MV-4-11 (cell line): ENCODE measurements around the gene KCNQ1.

Experiments used
- DNase-seq: peaks from one replicate; lab custom pipeline; 2025; lab: John Stamatoyannopoulos, UW

The KCNQ1 gene

DNA sequence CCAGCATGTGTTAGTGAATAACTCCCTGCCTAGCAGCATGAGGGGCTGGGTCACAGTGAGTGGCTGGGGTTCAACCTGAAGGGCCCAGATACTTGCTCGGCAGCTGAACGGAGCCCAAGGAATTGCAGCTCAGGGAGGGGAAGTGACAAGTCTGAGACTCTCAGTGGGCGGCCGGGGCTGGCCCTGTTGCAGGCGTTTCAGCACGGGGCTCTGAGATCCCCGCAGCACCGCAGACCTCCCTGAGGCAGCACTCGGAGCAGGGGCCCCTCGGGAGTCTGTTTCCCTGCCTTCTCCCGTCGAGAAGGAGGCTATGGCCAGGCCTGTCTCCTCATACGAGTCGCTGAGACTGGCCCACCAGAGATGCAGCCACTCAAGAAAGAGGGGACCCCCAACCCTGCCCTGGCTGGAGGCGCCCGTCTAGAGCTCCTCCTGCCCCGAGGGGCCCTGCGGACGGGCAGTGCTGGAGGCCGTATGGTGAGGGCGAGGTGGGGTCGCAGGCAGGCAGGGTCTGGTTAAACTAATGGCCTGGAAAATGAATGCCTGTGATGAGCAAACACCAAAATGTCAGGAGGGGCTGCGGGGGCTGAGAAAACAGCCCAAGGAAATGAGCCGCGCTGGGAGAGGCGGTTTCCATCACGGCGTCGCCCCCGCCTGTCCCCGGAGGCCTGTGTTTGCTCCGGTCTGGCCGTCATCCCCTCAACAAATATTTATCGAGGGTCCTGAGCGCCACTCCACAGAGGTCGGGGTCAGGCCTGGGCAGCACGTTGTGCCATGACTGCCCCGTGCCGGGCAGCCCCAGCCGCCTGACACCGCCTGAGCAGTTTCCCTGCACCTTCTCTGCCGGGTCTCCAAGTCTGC, 35.0 kb upstream of the KCNQ1 start:
- DNase-seq: no peak

DNA sequence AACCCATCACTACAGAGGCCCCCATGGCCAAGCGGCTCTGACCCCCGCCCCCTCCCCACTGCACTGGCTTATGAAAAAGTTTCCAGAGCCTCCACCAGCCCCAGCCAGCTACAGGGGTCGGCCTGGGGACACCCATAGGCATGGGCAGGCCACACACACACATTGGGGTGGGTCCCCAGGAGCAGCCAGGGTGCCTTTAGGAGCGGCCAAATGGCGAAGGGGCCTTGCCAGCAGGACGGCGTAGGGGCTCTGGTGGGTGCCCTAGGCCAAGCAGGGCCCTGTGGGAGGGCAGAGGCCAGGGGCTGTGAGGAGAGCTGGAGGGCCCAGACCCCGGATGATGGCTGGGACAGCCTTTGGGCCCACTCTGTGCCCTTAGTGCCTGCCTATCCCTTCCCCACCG, 34.2 kb upstream of the KCNQ1 start:
- no peak for DNase-seq

DNA sequence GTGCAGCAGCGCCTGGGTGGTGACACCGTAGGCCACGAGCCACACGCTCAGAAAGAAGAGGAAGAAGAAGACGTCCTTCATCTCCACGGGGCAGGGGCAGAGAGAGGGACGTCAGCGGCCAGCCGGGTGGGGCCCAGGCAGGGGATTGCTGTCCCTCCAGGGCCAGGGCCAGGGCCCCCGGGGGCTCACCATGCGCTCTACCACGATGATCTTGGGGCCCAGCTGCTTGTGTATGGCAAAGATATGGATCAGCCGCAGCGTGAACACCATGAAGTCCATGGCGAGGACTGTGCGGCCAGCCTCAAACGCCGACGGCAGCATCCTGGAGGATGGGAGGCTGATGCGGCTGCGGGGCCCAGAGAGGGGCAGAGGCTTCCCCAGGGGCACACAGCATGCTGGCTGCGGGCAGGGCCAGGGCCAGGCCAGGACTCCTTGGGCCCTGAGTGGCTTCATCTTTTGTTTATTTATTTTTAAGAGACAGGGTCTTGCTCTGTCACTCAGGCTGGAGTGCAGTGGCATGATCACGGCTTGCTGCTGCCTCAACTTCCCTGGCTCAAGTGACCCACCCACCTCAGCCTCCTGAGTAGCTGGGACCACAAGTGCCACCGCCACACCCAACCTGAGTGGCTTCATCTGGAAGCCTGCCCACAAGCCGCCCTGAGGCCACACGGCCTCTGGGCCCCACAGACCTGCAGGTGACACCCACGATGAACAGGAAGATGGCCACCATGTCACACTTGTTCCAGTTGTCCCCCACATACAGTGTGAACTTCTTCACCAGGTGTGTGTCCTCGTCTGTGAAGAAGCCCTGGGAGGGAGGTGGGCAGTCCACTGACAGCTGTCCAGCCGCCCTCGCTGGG, 33.1 kb upstream of the KCNQ1 start:
- DNase-seq: no peak

DNA sequence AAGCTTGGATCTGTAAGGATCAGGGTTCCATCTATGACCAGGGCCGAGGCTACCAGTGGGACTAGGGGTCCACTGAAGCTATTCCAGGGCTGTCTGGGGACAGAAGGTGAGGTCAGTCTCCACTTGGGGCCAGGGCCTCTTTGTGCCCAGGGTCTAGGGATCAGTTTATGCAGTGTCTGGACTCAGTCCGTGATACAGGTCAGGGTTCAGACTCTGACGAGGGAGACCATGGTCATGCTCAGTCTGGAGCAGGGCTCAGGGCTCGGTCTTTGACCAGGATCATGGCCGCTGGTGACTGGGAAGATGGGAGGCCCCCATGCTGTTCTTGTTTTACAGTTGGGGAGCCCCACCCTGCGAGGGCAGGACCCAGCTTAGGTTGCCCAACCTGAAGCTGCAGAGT, 32.5 kb upstream of the KCNQ1 start:
- DNase-seq: no peak

DNA sequence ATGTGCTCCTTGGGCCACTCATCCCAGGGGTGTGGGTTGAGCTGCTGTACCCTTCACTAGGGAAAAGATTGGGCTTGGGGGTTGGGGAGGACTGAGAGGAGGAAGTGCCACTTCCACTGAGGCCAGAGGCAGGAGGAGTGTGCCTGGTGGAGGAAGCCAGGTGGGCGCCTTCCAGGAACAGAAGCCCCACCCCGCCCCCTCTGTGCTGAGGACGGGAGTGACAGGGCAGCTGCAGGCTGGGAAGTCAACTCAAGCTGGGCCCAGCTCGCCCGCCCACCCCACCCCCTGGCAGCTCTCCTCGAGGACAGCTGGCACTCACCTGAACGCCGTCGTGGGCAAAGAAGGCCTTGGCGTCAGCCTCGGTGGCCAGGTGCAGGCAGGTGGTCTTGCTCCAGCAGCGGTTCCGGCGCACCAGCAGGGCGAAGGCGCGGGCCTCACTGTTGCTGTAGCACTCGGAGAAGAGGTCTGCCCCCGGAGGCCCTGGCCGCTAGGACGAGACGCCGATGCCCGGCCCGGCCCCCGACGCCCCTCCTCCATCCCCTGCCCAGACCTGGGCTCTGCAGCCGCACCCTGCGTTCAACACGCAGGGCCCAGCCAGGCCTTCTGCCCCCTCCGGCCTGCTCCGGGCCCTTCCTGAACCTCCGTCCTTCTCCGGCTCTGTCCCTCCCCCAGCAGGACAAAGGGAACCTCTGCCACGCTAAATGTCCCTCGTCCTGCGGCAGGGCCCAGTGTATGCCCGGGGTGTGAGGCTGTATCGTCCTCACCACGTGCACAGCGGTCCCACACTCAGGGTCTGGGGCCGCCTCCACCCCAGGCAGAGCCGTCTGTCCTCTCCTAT, 30.8 kb upstream of the KCNQ1 start:
- no peak for DNase-seq

DNA sequence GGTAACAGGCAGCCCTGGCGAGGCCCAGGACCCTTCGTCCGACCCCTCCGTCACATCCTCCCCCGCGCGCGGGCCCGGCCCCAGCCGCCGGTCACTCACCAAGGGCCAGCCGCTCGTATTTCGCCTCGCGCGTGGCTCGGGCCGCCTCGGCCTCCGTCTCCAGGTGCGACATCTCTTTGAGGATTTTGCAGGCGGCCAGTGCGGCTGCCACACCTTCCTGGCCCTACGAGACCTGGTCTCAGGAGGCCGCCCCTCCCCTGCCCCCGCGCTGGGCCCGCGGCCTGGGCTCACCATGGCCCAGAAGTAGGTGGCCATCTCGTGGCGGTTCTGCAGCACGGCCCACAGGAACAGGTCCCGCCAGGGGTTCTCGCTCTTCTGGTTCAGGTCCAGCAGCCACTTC, 30.2 kb upstream of the KCNQ1 start:
- DNase-seq: no peak

DNA sequence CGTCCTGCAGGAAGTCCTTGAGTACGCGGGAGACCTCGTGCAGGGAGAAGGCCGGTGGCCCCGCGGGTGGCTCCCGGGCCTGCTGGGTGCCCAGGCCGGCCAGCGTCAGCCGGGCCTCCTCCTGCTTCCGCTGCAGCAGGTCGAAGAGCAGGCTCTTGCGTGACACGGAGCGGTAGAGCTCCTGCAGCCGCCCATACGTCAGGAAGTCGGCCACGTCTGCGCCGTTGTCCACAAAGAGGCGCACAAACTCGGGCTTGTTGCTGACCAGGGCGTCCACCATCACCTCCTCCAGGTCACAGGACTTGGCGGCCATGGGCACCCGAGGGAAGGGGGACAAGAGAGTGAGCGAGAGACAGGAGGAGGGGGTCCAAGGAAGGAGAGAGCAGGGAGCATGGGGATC, 29.6 kb upstream of the KCNQ1 start:
- DNase-seq: no peak

DNA sequence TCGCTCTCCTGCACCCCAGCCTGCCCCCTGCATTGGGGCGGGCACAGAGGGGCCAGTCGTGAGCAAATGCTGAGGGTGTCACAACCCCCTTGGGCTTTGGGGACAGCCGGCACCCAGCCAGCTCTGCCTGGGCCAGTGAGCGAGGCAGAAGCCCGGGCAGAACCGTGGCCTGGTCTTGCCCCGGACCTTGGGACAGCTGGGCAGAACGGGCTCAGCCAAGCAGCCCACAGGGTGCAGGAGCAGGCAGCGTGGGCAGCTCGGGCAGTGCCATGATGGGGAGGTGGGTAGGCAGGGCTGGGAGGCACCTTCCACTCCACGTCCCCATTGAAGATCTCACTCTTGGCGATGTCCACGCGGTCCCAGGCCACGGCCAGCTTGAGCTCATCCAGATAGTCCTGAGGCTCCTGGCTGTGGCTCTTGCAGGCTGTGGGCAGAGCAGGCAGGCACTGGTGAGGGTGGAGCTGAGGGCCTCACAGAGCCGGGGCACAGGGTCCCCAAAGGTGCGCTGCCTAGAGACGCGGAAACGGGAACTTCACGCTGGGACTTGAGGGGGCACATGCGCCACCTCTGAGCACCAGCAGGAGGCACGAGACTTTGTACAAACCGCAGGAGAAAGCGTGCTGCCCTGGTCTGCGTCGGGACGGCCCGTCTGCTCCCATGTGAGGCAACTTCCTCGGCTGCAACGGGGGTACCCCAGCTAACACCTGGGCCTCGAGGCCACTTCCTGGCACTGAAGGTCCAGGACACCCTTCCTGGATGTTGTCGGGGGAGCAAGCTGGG, 29.0 kb upstream of the KCNQ1 start:
- no peak for DNase-seq

DNA sequence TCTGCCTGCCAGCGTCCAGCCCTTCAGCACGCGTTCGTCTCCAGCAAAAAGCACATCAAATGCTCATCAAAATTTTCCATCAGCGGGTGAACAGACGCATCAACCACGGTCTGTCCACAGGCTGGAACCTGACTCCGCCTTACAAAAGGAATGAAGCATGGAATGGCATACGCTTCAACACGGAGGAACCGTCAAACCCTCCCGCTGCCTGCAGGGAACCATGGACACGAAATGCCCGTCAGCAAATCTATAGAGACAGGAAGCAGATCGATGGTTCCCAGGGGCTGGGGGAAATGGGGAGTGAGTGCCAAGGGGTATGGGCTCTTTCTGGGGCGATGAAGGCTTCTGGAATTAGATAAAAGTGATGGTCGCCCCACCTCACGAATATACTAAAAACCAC, 28.0 kb upstream of the KCNQ1 start:
- DNase-seq: no peak

DNA sequence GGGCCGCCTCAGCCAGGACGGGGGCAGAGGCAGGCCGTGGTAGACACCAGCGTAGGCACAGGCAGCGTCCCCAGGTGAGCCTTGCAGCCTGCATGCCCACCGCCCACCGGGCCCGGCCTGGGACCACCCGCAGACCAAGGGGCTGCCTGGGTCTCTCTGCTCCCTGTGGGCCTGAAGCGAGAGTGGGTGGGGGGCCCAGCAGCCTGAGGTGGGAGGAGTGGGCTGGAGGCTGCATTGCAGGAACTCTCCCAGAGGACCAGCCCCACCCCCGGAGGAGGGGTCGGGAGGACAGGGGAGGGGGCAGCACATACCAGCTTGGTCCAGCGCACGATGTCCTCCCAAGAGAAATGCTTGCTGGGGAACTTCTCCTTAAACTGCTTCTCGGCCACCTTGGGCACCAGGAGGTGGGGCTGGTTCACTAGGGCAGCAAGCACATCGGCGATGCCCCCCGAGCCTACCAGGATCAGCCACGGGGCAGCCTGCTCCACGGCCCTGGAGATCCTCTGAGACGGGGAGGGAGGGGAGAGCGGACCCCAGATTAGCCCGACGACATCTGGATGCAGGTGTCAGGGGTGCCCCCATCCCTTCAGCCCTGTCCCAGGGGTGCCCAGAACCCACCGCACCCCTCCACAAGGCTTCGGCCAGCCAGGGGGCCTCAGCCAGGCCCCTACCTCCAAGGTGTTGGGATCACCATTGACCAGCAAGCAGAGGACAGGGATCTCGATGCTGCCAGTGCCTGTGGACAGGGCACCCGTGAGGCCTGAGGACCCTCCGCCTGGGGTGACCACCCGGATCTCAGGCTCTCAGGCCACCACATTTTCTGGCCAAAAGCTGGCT, 26.7 kb upstream of the KCNQ1 start:
- DNase-seq: no peak

DNA sequence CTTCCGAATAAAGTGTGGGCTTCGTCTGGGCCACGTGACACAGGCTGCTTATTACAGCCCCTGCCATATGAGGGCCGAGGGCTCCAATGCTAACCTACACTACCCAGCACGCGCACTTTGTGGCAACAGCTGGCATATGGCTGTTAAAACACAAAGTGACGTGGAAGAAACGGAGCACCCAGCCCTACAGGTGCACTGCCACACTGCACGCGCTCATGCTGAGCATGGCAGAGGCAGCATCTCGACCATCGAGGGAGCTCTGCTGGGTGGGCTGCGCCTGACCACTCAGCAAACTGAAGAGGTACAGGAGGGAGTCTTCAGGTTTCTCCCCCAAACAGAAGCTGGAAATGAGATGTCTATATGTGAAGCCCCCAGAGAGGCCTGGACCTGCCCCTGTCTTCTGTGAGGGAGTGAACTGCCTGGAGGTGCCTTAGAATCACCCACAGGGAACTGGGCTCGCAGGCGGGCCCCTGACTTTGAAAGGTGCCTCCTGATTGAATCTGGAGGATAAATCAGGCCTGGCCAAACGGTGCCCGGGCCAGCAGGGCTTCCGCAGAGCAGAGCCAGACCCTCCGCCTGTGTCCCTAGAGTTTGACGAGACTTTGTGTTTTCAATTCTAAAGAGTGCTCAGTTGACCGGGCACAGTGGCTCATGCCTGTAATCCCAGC, 26.0 kb upstream of the KCNQ1 start:
- DNase-seq: no peak

DNA sequence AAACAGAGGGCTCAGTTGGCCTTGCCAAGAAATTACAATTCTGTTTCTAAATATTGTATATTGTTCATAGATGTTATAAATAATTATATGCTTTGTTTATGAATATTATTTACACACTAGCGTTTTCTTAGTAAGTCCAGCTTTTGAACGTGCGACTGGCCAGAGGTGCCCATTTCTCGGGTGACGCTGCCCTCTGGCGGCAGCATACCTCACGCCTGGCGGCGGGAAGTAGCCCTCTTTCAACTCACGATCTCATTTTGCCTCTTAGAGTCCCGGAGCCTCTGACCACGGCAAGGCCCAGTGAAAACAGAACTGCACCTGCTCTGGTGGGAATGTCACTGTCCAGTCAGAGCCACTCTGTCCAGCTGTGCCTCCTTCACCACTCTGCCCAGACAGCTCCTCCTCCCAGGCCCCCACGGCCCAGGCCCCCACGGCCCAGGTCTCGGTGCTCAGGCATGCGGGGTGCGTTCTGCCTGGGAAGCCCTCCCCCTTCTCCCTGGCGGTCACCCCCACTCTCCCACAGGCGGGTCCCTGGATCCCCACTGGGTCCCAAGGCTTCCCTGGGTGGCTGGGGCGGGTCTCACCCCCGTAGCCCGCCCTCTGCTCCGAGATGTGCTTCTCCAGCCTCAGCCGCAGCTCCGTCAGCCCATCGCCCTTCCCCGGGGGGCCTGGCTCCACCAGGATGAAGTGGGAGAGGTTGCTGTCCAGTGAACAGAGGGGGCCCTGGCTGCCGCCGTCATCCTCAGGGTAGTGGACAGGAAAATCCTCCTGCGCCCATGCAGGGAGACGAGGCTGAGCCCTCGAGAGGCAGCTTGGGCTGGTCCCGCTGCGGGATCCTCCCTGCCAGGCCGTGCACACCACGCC, 24.9 kb upstream of the KCNQ1 start:
- peak; percentile 63 for DNase-seq

DNA sequence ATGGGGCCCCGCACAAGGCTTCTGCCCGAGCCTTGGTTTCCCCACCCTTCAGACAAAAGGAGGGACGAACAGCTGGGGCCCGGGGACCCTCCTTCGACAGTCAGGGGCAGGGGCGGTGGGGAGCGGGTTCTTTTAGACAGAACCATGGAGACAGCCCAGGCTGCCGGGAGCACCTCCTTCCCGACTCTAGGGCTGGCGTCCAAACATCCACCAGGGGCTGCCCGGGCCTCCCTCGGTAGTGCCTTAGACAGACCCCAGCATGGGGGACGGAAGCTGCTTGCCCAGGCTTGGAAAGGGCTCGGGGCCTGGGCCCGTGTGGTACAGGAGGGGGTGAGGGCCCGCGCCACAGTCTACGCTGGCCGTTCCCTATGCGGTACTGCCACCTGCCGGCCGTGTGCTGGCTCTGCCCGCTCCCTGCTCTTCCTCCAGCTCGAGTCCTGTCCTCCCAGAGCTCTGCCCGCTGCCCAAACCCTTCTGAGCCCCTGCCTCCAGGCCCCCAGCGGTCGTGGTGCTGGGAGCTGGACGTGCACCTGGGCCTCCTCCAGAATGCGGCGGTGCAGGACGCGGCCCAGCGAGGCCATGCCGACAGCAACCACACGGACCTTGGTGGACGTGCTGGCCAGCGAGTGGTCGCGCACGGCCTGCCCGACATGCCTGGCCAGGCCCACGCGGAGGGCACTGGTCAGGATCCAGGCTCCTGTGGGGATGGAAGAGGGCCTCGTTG, 24.1 kb upstream of the KCNQ1 start:
- peak; percentile 48 for DNase-seq

DNA sequence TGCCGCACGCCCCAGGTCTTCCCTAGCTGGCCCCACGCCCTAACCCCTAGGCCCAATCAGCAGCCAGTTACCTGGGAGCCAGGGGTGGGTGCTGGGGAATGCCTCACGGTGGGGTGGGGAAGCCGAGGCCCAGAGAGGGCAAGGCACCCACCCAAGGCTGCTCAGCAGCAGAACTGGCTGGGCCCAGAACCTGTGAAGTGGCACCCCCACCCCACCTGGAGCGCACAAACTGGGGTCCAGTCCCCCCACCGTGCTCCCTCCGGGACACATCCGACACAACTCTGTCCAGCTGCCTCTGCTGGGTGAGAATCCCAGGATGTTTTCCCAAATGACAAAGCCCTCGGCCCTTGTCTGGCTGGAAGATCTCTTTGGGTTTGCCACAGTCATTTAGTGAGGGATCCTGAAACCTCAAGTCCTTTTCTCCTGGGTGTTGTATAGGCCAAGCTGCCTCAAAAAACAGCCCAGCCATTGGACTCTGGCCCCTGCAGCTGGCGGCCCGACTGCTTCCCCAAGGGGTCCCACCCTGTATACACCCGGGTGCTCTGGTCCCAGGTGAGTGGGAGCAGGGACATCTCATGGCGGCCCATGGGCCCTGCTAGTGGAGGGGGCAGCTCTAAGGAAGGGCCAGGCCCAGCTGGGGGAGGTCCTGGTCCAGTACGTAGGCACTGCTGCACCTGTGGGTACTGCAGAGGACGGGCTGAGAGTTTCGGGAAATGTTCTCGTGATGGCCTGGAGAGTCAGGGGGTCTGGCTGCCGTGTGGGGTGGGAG, 23.4 kb upstream of the KCNQ1 start:
- DNase-seq: no peak

DNA sequence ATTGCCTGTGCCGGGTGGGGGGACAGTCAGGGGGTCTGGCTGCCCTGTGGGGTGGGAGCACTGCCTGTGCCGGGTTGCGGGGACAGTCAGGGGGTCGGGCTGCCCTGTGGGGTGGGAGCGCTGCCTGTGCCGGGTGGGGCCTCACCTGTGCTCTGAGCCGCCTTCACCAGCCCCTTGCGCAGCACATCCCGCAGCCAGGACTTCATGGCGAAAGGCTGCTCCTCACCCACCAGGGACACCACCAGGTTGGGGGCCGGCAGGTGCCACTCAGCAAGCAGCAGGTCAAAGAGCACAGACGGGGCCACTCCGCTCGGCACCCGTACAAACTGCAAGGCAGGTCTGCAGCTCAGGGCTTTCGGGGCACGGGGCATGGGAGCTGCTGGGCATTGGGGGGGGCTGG, 22.8 kb upstream of the KCNQ1 start:
- no peak for DNase-seq

DNA sequence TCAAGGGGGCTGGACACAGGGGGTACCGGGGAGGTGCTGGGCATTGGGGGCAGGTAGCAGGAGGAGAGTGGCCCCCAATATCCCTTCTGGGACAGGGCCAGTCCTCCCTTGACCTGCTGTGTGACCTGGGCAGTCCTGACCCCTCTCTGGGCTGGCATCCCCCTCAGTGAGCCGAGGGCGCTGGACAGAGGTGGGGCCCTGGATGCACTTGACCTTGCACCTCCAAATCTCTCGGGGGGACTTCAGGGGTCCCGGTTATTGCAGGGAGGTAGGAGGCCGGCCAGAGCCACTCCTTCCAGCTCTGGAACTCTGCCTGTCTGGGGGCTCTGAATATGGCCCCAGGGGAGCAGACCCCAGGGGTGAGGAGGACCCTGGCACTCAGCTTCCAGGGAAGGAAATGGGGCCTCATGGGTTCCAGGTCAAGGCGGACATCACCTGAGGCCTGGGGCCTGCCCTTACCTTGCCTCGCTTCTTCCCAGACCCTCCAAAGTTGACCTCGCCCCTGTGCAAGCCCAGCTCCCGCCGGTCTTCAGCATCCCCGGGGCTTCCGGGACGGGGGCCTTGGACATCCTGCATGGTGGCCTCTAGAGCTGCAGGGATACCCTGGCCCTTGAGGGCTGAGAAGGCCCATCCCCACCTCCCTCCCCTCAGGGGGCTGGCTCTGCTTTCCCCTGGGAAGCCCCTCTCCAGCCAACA, 22.2 kb upstream of the KCNQ1 start:
- no peak for DNase-seq
